Natural killer cell treated with Interleukin-12 subunit alpha and Interleukin-12 subunit beta and Interleukin-15 and Interleukin-18, amount 100 ng/mL, for 72 hours (primary cell): ENCODE results near the gene GARNL3. TPM values are rescaled to one million over a fixed set of nuclear protein-coding genes. Genes with fewer than 3 reads are reported as not detected.

Experiments
- ATAC-seq, 2 donors: fragments of 150-1000 bp; cut with Tn5 transposase in 1 of 2; sonication (Bioruptor Pico), chemical (Tn5 transposase) in 1 of 2; 2 replicates each; pipeline ENCODE4 v1.10.0; 2021
- DNase-seq: peaks from one replicate; pipeline ENCODE4 v3.0.0; 2022; ENCODE audit warnings: low spot score
- H3K27ac Mint-ChIP-seq, 2 donors: 1 replicate in 1 of 2; 2 replicates in 1 of 2; pipeline ENCODE4 v1.8.0; 2022; ENCODE audit warnings: mixed read lengths in 2 of 2, mild to moderate bottlenecking in 1 of 2, moderate library complexity in 1 of 2
- H3K27me3 Mint-ChIP-seq, 2 donors: 1 replicate in 1 of 2; 2 replicates in 1 of 2; pipeline ENCODE4 v1.8.0; 2022; ENCODE audit warnings: mixed read lengths in 2 of 2
- H3K36me3 Mint-ChIP-seq: one replicate; pipeline ENCODE4 v1.8.0; 2022; ENCODE audit warnings: mixed read lengths
- H3K4me1 Mint-ChIP-seq, 2 donors: 1 replicate in 1 of 2; 2 replicates in 1 of 2; pipeline ENCODE4 v1.8.0; 2022; ENCODE audit warnings: low read depth in 2 of 2, mixed read lengths in 2 of 2, mild to moderate bottlenecking in 1 of 2
- H3K4me3 Mint-ChIP-seq: one replicate; pipeline ENCODE4 v1.8.0; 2022; ENCODE audit warnings: mixed read lengths
- H3K9me3 Mint-ChIP-seq: 2 replicates; pipeline ENCODE4 v1.8.0; 2022; ENCODE audit warnings: mixed read lengths
- total RNA-seq, 2 donors: library from RNA; stranded (reverse); gene quantifications; one replicate each; pipeline ENCODE4 v1.2.3, GENCODE V29; 2022

Gene GARNL3
- total RNA-seq, 2 donors from 2014 or later: 1.2 to 7.4 TPM

DNA sequence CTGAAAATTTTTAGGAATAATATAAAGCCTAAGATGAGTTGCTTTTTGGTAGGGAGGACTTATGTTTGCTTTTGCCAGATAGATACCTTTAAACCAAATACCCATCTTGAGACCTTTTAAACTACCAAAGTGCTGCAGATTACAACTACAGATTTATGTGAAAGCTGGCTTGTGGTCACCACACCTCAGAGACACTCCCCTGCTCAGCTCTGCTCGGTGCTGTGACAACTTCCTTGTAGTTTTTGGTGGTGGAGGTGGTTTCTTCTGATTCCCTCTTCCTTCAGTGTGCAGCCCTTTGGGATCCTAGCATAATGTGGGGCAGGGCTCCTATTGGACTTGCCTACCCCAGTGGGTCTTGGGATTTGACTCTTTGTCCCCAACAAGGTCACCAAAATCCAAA lies 29.2 kb downstream of the GARNL3 start:
- H3K9me3 Mint-ChIP-seq: no peaks in the 10 kb centered on the region
- H3K4me1 Mint-ChIP-seq: peaks cover 3 to 8% of the 10 kb centered on the region in 2 donors
- H3K36me3 Mint-ChIP-seq: no peaks in the 10 kb centered on the region
- H3K27ac Mint-ChIP-seq: no peak overlapping the region
- no peak for DNase-seq
- ATAC-seq: no peak
- H3K27me3 Mint-ChIP-seq: peaks cover 0 to 2% of the 10 kb centered on the region in 2 donors
- H3K4me3 Mint-ChIP-seq: no peak overlapping the region

DNA sequence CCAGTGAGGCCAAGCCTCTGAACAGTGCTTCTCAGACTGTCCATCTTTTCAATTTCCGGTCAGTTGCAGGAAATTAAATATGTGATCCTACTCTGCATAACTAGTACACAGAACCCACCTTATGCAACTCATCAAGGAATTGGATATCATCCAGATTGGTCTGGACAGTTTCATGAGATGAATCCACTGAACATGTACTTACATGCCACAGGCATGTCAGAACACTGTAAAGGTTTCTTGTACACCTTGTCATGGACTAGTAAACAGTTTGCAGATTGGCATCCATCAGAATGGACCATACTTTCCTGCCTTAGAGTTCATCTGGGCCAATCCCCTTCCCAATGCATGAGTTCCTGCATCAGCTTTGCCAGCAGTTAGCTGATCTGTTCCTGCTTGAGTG lies 30.4 kb downstream of the GARNL3 start:
- ATAC-seq (no peak), DNase-seq (no peak)
- Mint-ChIP-seq H3K27ac (no peak overlapping the region), H3K4me3 (no peak overlapping the region), H3K4me1 (peaks cover 3 to 8% of the 10 kb centered on the region in 2 donors), H3K9me3 (no peaks in the 10 kb centered on the region), H3K27me3 (peaks cover 0 to 2% of the 10 kb centered on the region in 2 donors), H3K36me3 (no peaks in the 10 kb centered on the region)

DNA sequence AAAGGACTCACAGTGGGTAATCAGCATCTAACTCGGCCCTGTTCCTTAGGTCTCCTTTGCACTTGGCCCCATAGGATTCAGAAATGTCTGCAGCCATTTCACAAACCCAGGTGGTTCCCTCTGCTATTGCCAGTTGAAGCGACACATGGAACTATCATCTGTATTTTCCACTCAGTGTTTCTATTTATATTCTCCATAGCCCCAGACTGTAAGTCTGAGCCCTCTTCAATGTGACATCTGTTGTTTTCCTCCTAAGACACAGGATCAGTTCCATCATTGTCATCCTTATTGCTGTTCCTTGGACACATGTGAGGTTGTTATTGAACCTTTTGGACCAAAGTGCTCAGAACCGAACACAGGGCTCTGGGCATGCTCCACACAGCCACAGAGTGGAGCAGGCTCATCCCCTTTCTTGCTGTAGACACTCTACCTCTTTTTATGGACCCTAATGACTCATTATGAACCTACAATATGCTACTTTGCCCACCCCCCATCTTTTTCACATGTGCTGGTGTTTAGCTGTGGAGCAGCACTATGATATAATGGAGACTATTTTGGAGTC lies 36.4 kb downstream of the GARNL3 start:
- Mint-ChIP-seq H3K27me3 (peaks cover 0 to under 1% of the 10 kb centered on the region in 2 donors), H3K36me3 (no peaks in the 10 kb centered on the region), H3K9me3 (no peaks in the 10 kb centered on the region), H3K27ac (no peak overlapping the region), H3K4me3 (no peak overlapping the region), H3K4me1 (peaks cover 0 to 3% of the 10 kb centered on the region in 2 donors)
- ATAC-seq: no peak
- no peak for DNase-seq

DNA sequence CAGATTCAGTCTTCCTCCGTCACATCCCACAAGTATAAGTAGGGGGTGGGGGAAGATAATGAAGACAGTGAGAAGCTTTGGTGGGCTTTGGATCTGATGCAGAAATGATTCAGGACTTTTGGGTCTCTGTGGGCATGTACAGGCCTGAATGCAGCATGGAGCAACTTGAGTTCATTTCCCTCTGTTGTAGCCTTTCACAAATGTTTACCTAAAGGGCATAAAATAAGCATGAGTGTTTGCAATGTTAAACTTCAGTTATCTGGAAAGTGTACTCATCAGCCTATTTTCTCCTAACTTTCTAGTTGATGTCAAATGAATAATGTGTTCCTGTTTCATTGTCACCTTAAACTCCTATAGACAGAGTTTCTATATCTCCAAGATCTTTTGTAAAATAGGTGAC lies 39.3 kb downstream of the GARNL3 start:
- ATAC-seq: no peak
- Mint-ChIP-seq H3K4me3 (no peak overlapping the region), H3K9me3 (no peaks in the 10 kb centered on the region), H3K4me1 (peaks cover 3 to 6% of the 10 kb centered on the region in 2 donors), H3K27me3 (no peaks in the 10 kb centered on the region), H3K36me3 (no peaks in the 10 kb centered on the region), H3K27ac (no peak overlapping the region)
- DNase-seq: no peak

DNA sequence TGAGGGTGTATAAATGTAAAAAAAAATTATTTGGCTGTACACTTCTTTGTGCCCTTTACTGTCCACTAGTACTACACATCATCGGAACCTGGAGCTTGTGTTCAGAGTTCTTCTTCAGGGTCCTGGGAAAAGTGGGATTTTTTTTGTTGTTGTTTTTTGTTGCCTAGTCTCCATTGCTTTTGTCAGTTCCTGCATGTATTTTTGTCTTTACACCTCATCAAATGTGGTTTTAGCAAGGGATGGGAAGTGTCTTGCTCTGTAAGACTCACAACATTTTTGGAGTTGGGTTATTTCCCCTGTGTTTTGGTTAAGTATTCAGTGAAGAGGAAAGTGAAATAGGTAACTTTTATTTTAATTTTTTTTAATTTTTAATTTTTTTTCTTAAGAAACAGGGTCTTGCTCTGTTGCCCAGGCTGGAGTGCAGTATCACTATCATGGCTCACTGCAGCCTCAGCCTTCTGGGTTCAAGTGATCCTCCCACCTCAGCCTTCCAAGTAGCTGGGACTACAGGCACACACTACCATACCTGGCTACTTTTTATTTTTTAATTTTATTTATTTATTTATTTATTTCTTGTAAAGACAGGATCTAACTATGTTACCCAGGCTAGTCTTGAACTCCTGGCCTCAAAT lies 40.7 kb downstream of the GARNL3 start:
- ATAC-seq (no peak), DNase-seq (no peak)
- Mint-ChIP-seq H3K4me3 (no peak overlapping the region), H3K27me3 (no peaks in the 10 kb centered on the region), H3K27ac (no peak overlapping the region), H3K36me3 (no peaks in the 10 kb centered on the region), H3K9me3 (no peaks in the 10 kb centered on the region), H3K4me1 (peaks cover 3 to 6% of the 10 kb centered on the region in 2 donors)

DNA sequence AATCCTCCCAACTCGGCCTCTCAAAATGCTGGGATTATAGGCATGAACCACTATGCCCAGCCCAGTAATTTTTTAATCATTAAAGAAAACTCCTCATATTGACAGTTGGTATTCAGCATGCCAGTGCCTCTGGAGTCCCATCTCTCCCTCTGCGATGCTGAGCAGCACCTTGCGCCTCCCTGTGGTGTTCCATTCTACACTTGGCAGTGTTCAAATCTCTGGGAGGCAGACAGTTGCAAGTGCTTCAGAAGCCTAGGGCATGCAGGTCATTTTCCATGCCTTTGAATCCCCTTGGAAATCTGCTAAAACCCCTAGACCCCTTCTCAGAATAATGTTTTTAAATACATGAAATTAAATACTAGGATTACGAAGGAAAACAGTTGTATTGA lies 41.3 kb downstream of the GARNL3 start:
- Mint-ChIP-seq H3K36me3 (no peaks in the 10 kb centered on the region), H3K4me1 (peaks cover 3 to 6% of the 10 kb centered on the region in 2 donors), H3K27me3 (no peaks in the 10 kb centered on the region), H3K9me3 (no peaks in the 10 kb centered on the region), H3K4me3 (no peak overlapping the region), H3K27ac (no peak overlapping the region)
- DNase-seq: no peak
- no peak for ATAC-seq

DNA sequence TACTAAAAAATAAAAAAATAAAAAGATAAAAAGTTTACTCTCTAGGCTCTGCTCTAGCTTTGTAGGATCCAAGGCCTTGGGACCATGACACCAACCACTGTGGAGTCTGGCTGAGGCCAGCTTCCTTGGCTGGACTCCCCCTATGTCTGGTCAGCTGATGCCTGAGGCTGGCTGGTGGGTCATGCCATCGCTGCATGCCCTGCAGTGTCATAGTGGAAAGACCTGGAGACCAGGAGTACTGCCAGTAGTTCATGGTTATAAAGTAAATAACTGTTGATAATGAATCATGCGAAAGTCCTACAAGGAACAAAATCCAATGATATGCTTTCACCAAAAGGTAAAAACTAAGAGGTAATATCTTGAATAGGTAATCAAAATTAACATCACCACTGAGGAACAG lies 43.2 kb downstream of the GARNL3 start:
- no peak for ATAC-seq
- Mint-ChIP-seq H3K36me3 (no peaks in the 10 kb centered on the region), H3K4me3 (no peak overlapping the region)

DNA sequence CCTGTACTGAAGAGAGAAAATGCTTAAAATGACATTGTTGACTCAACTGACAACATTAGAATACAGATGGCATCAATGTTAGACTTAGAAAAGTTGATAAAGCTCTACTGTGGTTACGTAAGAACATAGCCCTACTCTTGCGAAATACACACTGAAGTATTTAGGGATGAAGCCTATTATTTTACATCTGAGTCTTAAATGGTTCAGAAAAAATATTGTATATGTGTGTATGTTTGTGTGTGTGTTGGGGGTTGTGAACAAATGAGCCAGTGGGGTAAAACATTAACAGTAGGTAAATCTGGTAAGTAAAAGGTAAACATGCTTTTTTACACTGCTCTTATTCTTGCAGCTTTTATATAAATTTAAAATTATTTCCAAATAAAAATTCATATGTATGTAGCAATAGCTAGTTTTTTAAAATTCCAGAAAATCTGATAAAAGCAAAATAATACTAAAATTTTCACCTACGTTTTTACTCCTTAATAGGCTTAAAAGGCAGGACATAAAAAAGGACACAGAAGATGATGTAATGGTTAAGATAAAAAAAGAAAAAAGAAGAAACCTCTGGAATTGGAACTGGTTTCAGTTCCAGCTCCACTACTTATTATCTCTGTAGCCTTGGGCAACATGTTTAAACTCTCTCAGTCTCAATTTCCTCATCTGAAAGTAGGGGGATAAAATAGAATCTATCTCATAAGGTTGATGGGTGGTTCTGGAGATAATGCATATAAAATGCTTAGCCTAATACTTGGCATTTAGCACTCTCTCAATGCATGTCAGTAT lies 44.3 kb downstream of the GARNL3 start:
- no peak for ATAC-seq

More for the DNA sequence above, 43.2 kb downstream of the GARNL3 start:
- no peak for DNase-seq
- Mint-ChIP-seq H3K27ac (no peak overlapping the region), H3K4me1 (peaks cover 3 to 6% of the 10 kb centered on the region in 2 donors), H3K9me3 (no peaks in the 10 kb centered on the region), H3K27me3 (no peaks in the 10 kb centered on the region)

DNA sequence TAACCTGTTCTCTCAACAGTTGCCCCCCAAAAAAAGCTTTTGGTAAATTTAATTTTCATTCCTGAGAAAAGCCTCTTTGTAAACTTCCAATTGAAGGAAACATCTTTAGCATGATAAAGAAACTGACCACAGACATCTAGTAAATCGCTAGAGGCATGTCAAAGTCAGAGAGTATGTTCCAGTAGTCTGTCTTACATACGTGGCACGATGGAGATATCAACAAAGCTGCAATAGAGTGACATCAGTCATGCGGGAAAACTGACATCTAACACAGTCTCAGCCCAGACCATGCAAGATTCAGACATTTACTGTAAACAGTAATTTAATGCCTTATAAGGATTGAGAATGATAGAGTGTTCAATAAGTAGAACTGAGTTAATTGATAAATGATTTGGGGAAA lies 45.1 kb downstream of the GARNL3 start:
- DNase-seq (no peak), ATAC-seq (no peak)
- H3K27me3 Mint-ChIP-seq: no peaks in the 10 kb centered on the region
- no peak overlapping the region for H3K27ac Mint-ChIP-seq
- H3K36me3 Mint-ChIP-seq: no peaks in the 10 kb centered on the region
- peaks cover 3 to 6% of the 10 kb centered on the region in 2 donors for H3K4me1 Mint-ChIP-seq
- no peaks in the 10 kb centered on the region for H3K9me3 Mint-ChIP-seq
- H3K4me3 Mint-ChIP-seq: no peak overlapping the region

More for the DNA sequence above, 44.3 kb downstream of the GARNL3 start:
- no peak overlapping the region for H3K27ac Mint-ChIP-seq
- H3K9me3 Mint-ChIP-seq: no peaks in the 10 kb centered on the region
- no peak overlapping the region for H3K4me3 Mint-ChIP-seq
- peaks cover 3 to 6% of the 10 kb centered on the region in 2 donors for H3K4me1 Mint-ChIP-seq
- no peak for DNase-seq
- H3K27me3 Mint-ChIP-seq: no peaks in the 10 kb centered on the region
- H3K36me3 Mint-ChIP-seq: no peaks in the 10 kb centered on the region

DNA sequence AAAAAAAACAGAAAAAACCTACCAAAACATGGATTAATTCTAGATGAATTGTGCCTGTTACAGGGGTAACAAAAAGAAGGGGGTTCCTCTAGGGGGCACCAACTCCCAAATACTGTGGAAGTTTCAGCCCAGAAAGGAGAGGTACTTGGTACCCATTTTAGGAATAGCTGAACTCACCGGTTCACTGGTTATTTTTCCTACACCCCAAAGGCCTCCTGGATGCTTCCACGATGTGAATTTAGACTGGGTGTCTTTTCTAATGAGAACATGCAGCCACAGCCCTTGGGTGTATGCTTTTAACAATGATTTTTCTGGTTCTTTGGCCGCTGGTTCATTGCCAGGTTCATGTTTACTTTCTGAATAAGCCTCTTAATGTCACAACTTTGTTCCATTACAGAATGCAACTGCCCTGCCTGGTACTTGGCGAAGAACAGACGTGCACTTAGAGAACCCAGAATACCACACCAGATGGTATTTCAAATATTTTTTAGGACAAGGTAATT lies 46.7 kb downstream of the GARNL3 start:
- Mint-ChIP-seq H3K4me1 (peaks cover 0 to 10% of the 10 kb centered on the region in 2 donors), H3K27ac (no peak overlapping the region), H3K9me3 (no peaks in the 10 kb centered on the region), H3K36me3 (no peaks in the 10 kb centered on the region), H3K4me3 (no peak overlapping the region), H3K27me3 (peaks cover 2 to 5% of the 10 kb centered on the region in 2 donors)
- no peak for ATAC-seq
- no peak for DNase-seq

DNA sequence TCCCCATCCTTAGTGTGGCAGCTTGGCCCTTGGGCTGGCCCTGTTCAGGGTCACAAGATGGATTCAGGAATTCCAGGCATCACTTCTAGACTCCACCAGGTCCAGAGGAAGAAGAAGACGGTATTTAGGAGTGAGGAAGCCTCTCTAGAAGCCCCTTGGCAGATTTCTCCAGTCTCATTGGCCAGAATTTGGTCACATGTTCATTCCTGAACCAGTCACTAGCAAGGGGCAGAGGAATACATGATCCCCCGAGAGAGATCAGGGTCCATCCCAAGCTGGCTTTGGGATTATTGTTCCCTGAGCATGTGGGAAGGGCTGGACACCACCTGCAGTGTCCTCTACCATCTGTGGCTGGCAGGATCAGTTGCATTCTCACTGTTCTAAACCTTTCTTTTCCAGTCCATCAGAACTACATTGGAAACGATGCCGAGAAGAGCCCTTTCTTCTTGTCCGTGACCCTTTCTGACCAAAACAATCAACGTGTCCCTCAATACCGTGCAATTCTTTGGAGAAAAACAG lies 48.5 kb downstream of the GARNL3 start:
- Mint-ChIP-seq H3K4me3 (no peak overlapping the region), H3K36me3 (no peaks in the 10 kb centered on the region), H3K27ac (no peak overlapping the region), H3K4me1 (peaks cover 4 to 25% of the 10 kb centered on the region in 2 donors), H3K9me3 (no peaks in the 10 kb centered on the region), H3K27me3 (peaks cover 4 to 5% of the 10 kb centered on the region in 2 donors)
- DNase-seq: no peak
- ATAC-seq: no peak

DNA sequence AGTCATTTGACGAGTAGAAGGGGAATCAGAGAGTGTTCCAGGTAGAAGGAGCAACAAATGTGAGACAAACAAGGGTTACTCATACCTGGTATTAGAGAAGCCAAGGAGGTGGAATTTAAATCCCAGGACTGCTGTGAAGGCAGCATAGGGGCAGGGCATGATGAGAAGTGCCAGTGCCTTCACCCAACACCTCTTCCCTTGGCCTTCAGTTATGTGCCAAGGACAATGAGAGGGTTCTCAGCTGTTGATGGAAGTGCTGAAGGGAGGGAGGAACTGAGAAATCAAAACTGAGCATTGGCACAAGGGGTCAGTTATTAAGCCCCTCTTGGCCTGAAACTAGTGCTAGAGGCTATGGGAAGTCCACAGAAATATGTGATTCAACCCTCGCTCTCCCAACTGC lies 50.3 kb downstream of the GARNL3 start:
- H3K9me3 Mint-ChIP-seq: no peaks in the 10 kb centered on the region

DNA sequence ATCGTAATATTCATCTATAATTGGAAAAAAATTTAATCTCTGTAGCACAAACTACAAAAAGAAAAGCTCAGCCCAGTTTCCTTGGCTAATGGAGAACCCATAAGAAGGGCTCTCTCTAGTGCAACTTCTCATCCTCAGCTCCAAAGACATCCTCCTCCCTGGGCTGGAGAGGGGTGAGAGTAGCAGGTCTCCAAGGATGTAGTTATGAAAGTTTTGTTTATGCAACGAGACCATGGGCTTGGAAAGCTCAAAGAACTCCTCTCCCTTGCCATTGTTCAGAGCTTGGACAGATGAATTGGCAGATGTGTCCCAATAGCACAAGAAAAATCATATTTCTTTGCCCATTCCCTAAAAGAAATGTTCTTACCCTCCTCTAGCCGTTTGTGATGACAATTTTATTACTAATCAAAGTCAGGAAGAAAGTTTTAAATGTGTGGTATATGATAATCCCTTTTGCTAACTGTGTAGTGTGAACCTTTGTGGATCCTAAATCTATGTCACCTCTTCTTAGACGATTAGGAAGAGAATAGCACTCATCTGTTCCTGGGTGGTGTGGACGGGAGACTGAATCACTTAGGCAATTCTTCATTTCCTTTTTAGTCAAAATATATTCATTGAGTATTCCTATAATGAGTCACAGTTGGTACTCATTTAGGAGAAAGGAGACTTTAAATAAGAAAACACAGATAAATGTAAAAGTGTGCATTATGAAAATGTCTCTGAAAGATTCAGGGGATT lies 52.2 kb downstream of the GARNL3 start:
- Mint-ChIP-seq H3K4me1 (peaks cover 4 to 20% of the 10 kb centered on the region in 2 donors), H3K36me3 (no peaks in the 10 kb centered on the region), H3K9me3 (no peaks in the 10 kb centered on the region), H3K27ac (peak overlapping the region; percentile 41 to 81), H3K27me3 (peaks cover 5 to 7% of the 10 kb centered on the region in 2 donors), H3K4me3 (peak overlapping the region; percentile 28)
- peak in 1 of 2 donors; percentile 87 for ATAC-seq
- no peak for DNase-seq

More for the DNA sequence above, 50.3 kb downstream of the GARNL3 start:
- DNase-seq: no peak
- H3K36me3 Mint-ChIP-seq: no peaks in the 10 kb centered on the region
- no peak overlapping the region for H3K4me3 Mint-ChIP-seq
- no peak for ATAC-seq
- H3K27me3 Mint-ChIP-seq: peaks cover 4 to 5% of the 10 kb centered on the region in 2 donors
- peaks cover 4 to 20% of the 10 kb centered on the region in 2 donors for H3K4me1 Mint-ChIP-seq
- no peak overlapping the region for H3K27ac Mint-ChIP-seq
